HL-60 (cell line): ENCODE data around the gene CSTF3.

Experiments used
- POLR2AphosphoS5 ChIP-seq: IDR thresholded peaks from 2 replicates; pipeline ENCODE4 v1.6.1; 2012; ENCODE audit warnings: low read depth
- SPI1 ChIP-seq: IDR thresholded peaks from 2 replicates; pipeline ENCODE4 v1.6.1; 2012; ENCODE audit warnings: low read depth, mild to moderate bottlenecking, borderline replicate concordance
- TF ChIP-seq, protein P1 (sequence below): IDR thresholded peaks from one replicate; pipeline ENCODE4 v1.5.1; 2011; ENCODE audit warnings: low read length, control low read depth, inconsistent platforms; ENCODE audit not compliant: insufficient read depth

DNA sequence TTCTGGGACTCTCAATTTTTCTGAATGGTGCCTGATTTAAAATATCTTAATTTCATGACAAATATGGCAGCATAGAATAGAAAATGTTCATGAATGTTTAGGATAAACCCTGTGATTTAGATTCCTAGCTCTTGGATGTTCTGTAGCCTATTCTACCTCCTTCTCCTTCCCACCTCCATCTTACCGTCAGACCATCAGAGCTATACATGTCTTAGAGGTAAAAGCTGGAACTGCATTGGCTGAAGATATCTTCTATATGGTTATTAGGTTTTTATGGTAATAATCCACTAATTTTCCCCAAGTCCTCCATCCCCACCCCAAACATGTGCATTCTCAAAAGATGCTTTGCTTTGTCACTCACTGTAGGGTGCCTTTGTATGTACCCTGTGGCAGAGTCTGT, 46.9 kb upstream of the CSTF3 start:
- TF ChIP-seq, protein P1, sequence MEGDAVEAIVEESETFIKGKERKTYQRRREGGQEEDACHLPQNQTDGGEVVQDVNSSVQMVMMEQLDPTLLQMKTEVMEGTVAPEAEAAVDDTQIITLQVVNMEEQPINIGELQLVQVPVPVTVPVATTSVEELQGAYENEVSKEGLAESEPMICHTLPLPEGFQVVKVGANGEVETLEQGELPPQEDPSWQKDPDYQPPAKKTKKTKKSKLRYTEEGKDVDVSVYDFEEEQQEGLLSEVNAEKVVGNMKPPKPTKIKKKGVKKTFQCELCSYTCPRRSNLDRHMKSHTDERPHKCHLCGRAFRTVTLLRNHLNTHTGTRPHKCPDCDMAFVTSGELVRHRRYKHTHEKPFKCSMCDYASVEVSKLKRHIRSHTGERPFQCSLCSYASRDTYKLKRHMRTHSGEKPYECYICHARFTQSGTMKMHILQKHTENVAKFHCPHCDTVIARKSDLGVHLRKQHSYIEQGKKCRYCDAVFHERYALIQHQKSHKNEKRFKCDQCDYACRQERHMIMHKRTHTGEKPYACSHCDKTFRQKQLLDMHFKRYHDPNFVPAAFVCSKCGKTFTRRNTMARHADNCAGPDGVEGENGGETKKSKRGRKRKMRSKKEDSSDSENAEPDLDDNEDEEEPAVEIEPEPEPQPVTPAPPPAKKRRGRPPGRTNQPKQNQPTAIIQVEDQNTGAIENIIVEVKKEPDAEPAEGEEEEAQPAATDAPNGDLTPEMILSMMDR: no peak
- TF ChIP-seq SPI1 (no peak), POLR2AphosphoS5 (no peak)
